CD8-positive, alpha-beta memory T cell (primary cell): ENCODE results near the gene DFFB. TPM values are rescaled to one million over a fixed set of nuclear protein-coding genes. Genes with fewer than 3 reads are reported as not detected.

Experiments
- CTCF ChIA-PET: fragments of 350-600 bp; sonication (Branson Sonifier 250); formaldehyde crosslinking; loops from one replicate; lab custom pipeline; 2021; ENCODE audit warnings: antibody characterized with exemption; lab: Charles Lee
- POLR2A ChIA-PET: fragments of 350-600 bp; sonication (Branson Sonifier 250); formaldehyde crosslinking; loops from one replicate; lab custom pipeline; 2021; ENCODE audit warnings: antibody characterized with exemption; lab: Charles Lee
- DNase-seq, 5 donors: peaks; one replicate each; pipeline versions ENCODE4 v3.0.0 to v3.0.0-alpha.2; 2020 to 2022; ENCODE audit warnings: mixed read lengths in 1 of 5
- H3K27ac ChIP-seq: one replicate; pipeline ENCODE4 v1.7.0; 2013; ENCODE audit warnings: low read depth, mild to moderate bottlenecking, low read length, moderate library complexity
- H3K27me3 ChIP-seq: 2 replicates; pipeline ENCODE4 v1.7.0; 2013; ENCODE audit warnings: low read length, mild to moderate bottlenecking; ENCODE audit not compliant: insufficient read depth, poor library complexity, severe bottlenecking
- H3K36me3 ChIP-seq: 2 replicates; pipeline ENCODE4 v1.7.0; 2013; ENCODE audit warnings: mild to moderate bottlenecking, low read length, moderate library complexity; ENCODE audit not compliant: insufficient read depth
- H3K4me1 ChIP-seq: 2 replicates; pipeline ENCODE4 v1.7.0; 2013; ENCODE audit warnings: mild to moderate bottlenecking, low read length, moderate library complexity; ENCODE audit not compliant: insufficient read depth
- H3K4me3 ChIP-seq: 2 replicates; pipeline ENCODE4 v1.7.0; 2013; ENCODE audit warnings: mild to moderate bottlenecking, low read length
- H3K9me3 ChIP-seq: 2 replicates; pipeline ENCODE4 v1.7.0; 2013; ENCODE audit warnings: mild to moderate bottlenecking, low read length
- H3K27ac Mint-ChIP-seq, 8 donors: one replicate each; pipeline ENCODE4 v1.8.0; 2020 to 2021; ENCODE audit warnings: mixed read lengths in 8 of 8, mild to moderate bottlenecking in 6 of 8, inconsistent platforms in 3 of 8, moderate library complexity in 3 of 8
- H3K27me3 Mint-ChIP-seq, 2 donors: one replicate each; pipeline ENCODE4 v1.8.0; 2020 to 2021; ENCODE audit warnings: mixed read lengths in 2 of 2, mild to moderate bottlenecking in 1 of 2, moderate library complexity in 1 of 2
- H3K36me3 Mint-ChIP-seq, 3 donors: one replicate each; pipeline ENCODE4 v1.8.0; 2020 to 2021; ENCODE audit warnings: mixed read lengths in 3 of 3, inconsistent platforms in 1 of 3, mild to moderate bottlenecking in 1 of 3
- H3K4me1 Mint-ChIP-seq, 3 donors: one replicate each; pipeline ENCODE4 v1.8.0; 2020 to 2021; ENCODE audit warnings: mixed read lengths in 3 of 3, inconsistent platforms in 1 of 3, mild to moderate bottlenecking in 1 of 3
- H3K4me3 Mint-ChIP-seq, 7 donors: one replicate each; pipeline ENCODE4 v1.8.0; 2020 to 2021; ENCODE audit warnings: mixed read lengths in 7 of 7, mild to moderate bottlenecking in 6 of 7, moderate library complexity in 4 of 7, inconsistent platforms in 2 of 7
- H3K9me3 Mint-ChIP-seq, 5 donors: one replicate each; pipeline ENCODE4 v1.8.0; 2020 to 2022; ENCODE audit warnings: mixed read lengths in 5 of 5, mild to moderate bottlenecking in 3 of 5, moderate library complexity in 2 of 5, inconsistent platforms in 1 of 5
- polyA plus RNA-seq: library from polyadenylated mRNA; unstranded; fragments of 300-500 nt; fragmentation: Illumina TruSeq; gene quantifications from one replicate; pipeline ENCODE4 v1.2.3, GENCODE V29; 2021
- total RNA-seq, 2 experiments: library from RNA; stranded (reverse); gene quantifications; one replicate each; pipeline ENCODE4 v1.2.3, GENCODE V29; 2021

DFFB gene
- total and polyA plus RNA-seq, 3 experiments from 2014 or later: 8.3 to 14.6 (median 10.9) TPM

DNA sequence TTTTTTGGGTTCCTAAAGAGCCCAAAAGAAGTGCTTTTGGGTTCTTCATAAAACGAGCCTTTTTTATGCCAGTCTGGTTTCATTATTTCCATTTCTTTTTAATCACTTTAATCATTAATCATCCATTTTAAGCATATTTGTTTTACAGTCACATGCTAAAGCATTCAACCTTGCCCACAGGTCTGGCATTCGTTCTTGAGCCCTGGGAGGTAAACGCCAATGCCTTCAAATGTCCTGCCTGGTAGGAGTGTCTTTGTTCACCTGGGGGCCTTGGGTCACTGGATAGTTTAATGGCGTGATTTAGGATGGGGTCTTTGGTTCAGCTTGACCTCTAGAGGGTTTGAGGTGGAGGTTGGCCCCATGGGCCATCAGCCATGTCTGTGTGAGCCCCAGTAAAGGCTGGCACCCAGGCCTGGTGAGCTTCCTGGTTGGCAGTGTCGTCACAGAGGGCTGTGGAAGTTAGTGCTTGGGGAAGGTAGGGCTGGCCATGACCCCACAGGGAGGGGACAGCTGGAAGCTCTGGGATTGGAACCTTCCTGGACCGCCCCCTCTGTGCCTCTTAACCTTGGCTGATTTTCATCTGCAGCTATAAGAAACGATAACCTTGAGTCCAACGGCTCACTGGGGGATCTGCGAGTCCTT is 22.6 kb downstream of the DFFB start:
- H3K4me1 ChIP-seq: no peaks in the 10 kb centered on the region
- no peak for DNase-seq
- Mint-ChIP-seq H3K27me3 (no peaks in the 10 kb centered on the region), H3K36me3 (peaks cover 20 to 76% (median 28%) of the 10 kb centered on the region in 3 donors), H3K27ac (peak overlapping the region in 2 of 8 donors; percentile 23 to 92), H3K4me3 (no peak overlapping the region), H3K9me3 (no peaks in the 10 kb centered on the region), H3K4me1 (peaks cover 0 to 14% (median 9%) of the 10 kb centered on the region in 3 donors)
- CTCF ChIA-PET: no interaction called here
- H3K27me3 ChIP-seq: no peaks in the 10 kb centered on the region
- POLR2A ChIA-PET: no interaction called here
- H3K27ac ChIP-seq: no peak overlapping the region
- H3K36me3 ChIP-seq: peaks cover 30% of the 10 kb centered on the region
- H3K9me3 ChIP-seq: no peaks in the 10 kb centered on the region
- H3K4me3 ChIP-seq: no peak overlapping the region

- no peak overlapping the region for H3K27ac ChIP-seq
Observed at GRCh38 chr1:3880429-3881192, 23.3 kb downstream of the DFFB start.

GRCh38 chr1:3881193-3881480 is 23.9 kb downstream of the DFFB start:
- CTCF ChIA-PET: interaction anchor here (1.0 kb wide), 1 partner anchor 10 kb away, joined by 3 read pairs; no protein-coding TSS in a partner anchor
- no peak overlapping the region for H3K4me3 ChIP-seq
- no peaks in the 10 kb centered on the region for H3K9me3 ChIP-seq
- H3K27me3 ChIP-seq: no peaks in the 10 kb centered on the region
- peaks cover 0 to 14% (median 9%) of the 10 kb centered on the region in 3 donors for H3K4me1 Mint-ChIP-seq
- no peaks in the 10 kb centered on the region for H3K4me1 ChIP-seq
- H3K27me3 Mint-ChIP-seq: no peaks in the 10 kb centered on the region
- no peak overlapping the region for H3K4me3 Mint-ChIP-seq
- peak overlapping the region in 4 of 8 donors; percentile 42 to 64 (median 62) for H3K27ac Mint-ChIP-seq
- H3K27ac ChIP-seq: no peak overlapping the region
- no peaks in the 10 kb centered on the region for H3K9me3 Mint-ChIP-seq
- H3K36me3 Mint-ChIP-seq: peaks cover 14 to 75% (median 22%) of the 10 kb centered on the region in 3 donors
- POLR2A ChIA-PET: no interaction called here
- H3K36me3 ChIP-seq: peaks cover 26% of the 10 kb centered on the region
- peak in 1 of 5 donors; percentile 46 for DNase-seq

More at GRCh38 chr1:3880429-3881192, 23.3 kb downstream of the DFFB start:
- Mint-ChIP-seq H3K27ac (peak overlapping the region in 3 of 8 donors; percentile 61 to 64 (median 64)), H3K4me3 (no peak overlapping the region), H3K9me3 (no peaks in the 10 kb centered on the region), H3K4me1 (peaks cover 0 to 14% (median 9%) of the 10 kb centered on the region in 3 donors), H3K36me3 (peaks cover 15 to 76% (median 26%) of the 10 kb centered on the region in 3 donors), H3K27me3 (no peaks in the 10 kb centered on the region)
- H3K27me3 ChIP-seq: no peaks in the 10 kb centered on the region
- peak in 1 of 5 donors; percentile 37 for DNase-seq
- H3K4me3 ChIP-seq: no peak overlapping the region
- H3K4me1 ChIP-seq: no peaks in the 10 kb centered on the region
- ChIA-PET CTCF (interaction anchor here (1.0 kb wide), 1 partner anchor 11 kb away, joined by 3 read pairs; no protein-coding TSS in a partner anchor), POLR2A (no interaction called here)
- H3K9me3 ChIP-seq: no peaks in the 10 kb centered on the region
- peaks cover 26% of the 10 kb centered on the region for H3K36me3 ChIP-seq

- no peaks in the 10 kb centered on the region for H3K9me3 Mint-ChIP-seq
- Histone ChIP-seq H3K4me1 (no peaks in the 10 kb centered on the region), H3K4me3 (no peak overlapping the region), H3K27me3 (no peaks in the 10 kb centered on the region), H3K9me3 (no peaks in the 10 kb centered on the region), H3K27ac (no peak overlapping the region), H3K36me3 (peaks cover 32% of the 10 kb centered on the region)
- ChIA-PET CTCF (interaction anchor here (2.0 kb wide), 1 partner anchor 17 kb away, joined by 9 read pairs; the partner anchor contains the start of gene C1orf174), POLR2A (interaction anchor here (1.0 kb wide), 1 partner anchor 16 kb away, joined by 5 read pairs; no protein-coding TSS in a partner anchor)
- H3K36me3 Mint-ChIP-seq: peaks cover 12 to 75% (median 25%) of the 10 kb centered on the region in 3 donors
- peak overlapping the region in 5 of 7 donors; percentile 23 to 55 (median 45) for H3K4me3 Mint-ChIP-seq
- H3K4me1 Mint-ChIP-seq: peaks cover 0 to 23% (median 7%) of the 10 kb centered on the region in 3 donors
- DNase-seq: peak in 2 of 5 donors; percentile 42 to 66
- peak overlapping the region; percentile 61 to 95 (median 86) for H3K27ac Mint-ChIP-seq
- H3K27me3 Mint-ChIP-seq: no peaks in the 10 kb centered on the region
Observed at GRCh38 chr1:3883194-3883925, 26.1 kb downstream of the DFFB start.

DNA sequence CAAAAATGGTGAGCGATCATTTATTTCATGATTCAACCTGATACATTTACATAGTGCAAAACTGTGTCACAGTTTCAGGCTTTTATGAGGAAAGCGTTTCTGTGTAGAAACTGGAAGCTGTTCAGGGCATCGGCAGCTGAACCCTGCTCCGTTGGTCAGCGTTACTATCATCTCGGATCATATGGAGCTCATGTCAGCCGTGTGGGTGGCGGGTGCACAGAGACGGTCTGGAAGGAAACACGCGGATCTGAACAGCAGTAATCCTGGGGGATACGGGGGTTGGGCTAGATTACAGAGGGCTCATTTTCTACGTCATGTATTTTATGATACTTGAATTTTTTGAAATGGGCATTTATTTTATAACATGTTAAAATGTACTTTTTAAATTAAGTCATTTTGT is 27.7 kb downstream of the DFFB start:
- Mint-ChIP-seq H3K27ac (peak overlapping the region in 6 of 8 donors; percentile 8 to 82 (median 70)), H3K9me3 (no peaks in the 10 kb centered on the region), H3K27me3 (no peaks in the 10 kb centered on the region), H3K4me1 (peaks cover 6 to 32% (median 10%) of the 10 kb centered on the region in 3 donors), H3K4me3 (no peak overlapping the region), H3K36me3 (peaks cover 5 to 69% (median 20%) of the 10 kb centered on the region in 3 donors)
- Histone ChIP-seq H3K27me3 (no peaks in the 10 kb centered on the region), H3K4me1 (no peaks in the 10 kb centered on the region), H3K36me3 (peaks cover 21% of the 10 kb centered on the region), H3K27ac (no peak overlapping the region), H3K9me3 (no peaks in the 10 kb centered on the region), H3K4me3 (no peak overlapping the region)
- CTCF ChIA-PET: no interaction called here
- peak in 1 of 5 donors; percentile 17 for DNase-seq
- POLR2A ChIA-PET: no interaction called here

DNA sequence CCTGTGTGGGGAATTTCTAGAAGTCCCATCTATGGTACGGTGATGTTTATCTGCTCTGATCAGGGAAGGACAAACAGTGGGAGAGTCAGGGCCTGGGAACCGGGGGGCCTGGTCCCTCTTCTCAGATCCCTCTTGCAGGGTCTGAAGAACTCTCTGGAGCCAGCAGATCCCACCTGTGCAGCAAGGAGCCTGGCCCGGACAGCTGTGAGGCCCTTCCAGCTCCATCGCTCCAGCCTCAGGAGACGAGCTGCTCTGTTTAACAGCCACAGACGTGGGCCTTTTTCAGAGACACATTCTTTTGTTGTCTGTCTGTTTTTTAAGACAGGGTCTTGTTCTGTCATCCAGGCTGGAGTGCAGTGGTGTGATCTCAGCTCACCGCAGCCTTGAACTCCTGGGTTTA is 28.3 kb downstream of the DFFB start:
- H3K36me3 Mint-ChIP-seq: peaks cover 5 to 71% (median 20%) of the 10 kb centered on the region in 3 donors
- Histone ChIP-seq H3K27ac (no peak overlapping the region), H3K4me1 (peaks cover 4% of the 10 kb centered on the region), H3K36me3 (peaks cover 23% of the 10 kb centered on the region), H3K27me3 (no peaks in the 10 kb centered on the region), H3K9me3 (no peaks in the 10 kb centered on the region), H3K4me3 (no peak overlapping the region)
- peak in 1 of 5 donors; percentile 8 for DNase-seq
- H3K4me1 Mint-ChIP-seq: peaks cover 10 to 38% (median 16%) of the 10 kb centered on the region in 3 donors
- H3K9me3 Mint-ChIP-seq: no peaks in the 10 kb centered on the region
- H3K27ac Mint-ChIP-seq: peak overlapping the region in 1 of 8 donors; percentile 33
- ChIA-PET CTCF (no interaction called here), POLR2A (no interaction called here)
- no peak overlapping the region for H3K4me3 Mint-ChIP-seq
- H3K27me3 Mint-ChIP-seq: no peaks in the 10 kb centered on the region

DNA sequence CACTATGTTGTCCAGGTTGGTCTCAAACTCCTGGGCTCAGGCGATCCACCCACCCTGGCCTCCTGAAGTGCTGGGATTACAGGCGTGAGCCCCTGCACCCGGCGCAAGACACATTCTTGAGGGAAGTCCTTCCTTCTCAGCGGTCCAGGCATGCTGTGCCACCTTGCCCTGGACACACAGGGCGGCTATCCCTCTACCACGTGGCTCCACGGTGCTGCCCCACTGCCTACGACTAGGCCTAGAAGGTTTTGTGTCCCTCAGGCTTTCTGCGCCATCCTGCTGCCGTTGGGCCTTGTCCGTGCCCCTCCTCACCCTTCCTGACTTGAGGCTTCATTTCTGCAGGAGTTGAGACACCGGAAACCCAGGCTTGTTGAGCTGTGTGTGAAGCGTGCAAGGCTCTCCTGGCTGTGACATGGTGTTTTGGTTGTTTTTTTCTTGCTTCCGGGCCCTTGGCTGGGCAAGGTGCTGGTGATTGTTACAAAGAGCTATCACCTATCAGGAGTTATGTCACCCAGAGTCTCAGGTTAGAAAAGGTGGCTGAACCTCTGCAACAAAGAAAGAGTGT is 28.9 kb downstream of the DFFB start:
- Histone ChIP-seq H3K27ac (no peak overlapping the region), H3K4me3 (no peak overlapping the region), H3K36me3 (peaks cover 24% of the 10 kb centered on the region), H3K4me1 (peaks cover 8% of the 10 kb centered on the region), H3K9me3 (no peaks in the 10 kb centered on the region), H3K27me3 (no peaks in the 10 kb centered on the region)
- Mint-ChIP-seq H3K9me3 (no peaks in the 10 kb centered on the region), H3K27ac (peak overlapping the region in 6 of 8 donors; percentile 18 to 85 (median 48)), H3K27me3 (no peaks in the 10 kb centered on the region), H3K4me3 (no peak overlapping the region), H3K4me1 (peaks cover 13 to 39% (median 21%) of the 10 kb centered on the region in 3 donors), H3K36me3 (peaks cover 5 to 76% (median 20%) of the 10 kb centered on the region in 3 donors)
- POLR2A ChIA-PET: no interaction called here
- peak in 1 of 5 donors; percentile 33 for DNase-seq
- CTCF ChIA-PET: no interaction called here
